GM12875 (cell line): ENCODE results near the gene SMPD2.
A peak's percentile ranks its signal among the peaks of the same experiment; 100 is the strongest.

Experiments used
- H3K4me3 ChIP-seq: one replicate; pipeline ENCODE4 v1.5.1; 2011; ENCODE audit warnings: low read depth, low read length, control low read depth
- TF ChIP-seq, protein P1 (sequence below): IDR thresholded peaks from 2 replicates; pipeline ENCODE4 v1.5.1; 2011; ENCODE audit warnings: low read depth, mild to moderate bottlenecking, control low read depth, inconsistent platforms, low read length, moderate library complexity, borderline replicate concordance; ENCODE audit not compliant: insufficient read depth

Gene SMPD2

DNA sequence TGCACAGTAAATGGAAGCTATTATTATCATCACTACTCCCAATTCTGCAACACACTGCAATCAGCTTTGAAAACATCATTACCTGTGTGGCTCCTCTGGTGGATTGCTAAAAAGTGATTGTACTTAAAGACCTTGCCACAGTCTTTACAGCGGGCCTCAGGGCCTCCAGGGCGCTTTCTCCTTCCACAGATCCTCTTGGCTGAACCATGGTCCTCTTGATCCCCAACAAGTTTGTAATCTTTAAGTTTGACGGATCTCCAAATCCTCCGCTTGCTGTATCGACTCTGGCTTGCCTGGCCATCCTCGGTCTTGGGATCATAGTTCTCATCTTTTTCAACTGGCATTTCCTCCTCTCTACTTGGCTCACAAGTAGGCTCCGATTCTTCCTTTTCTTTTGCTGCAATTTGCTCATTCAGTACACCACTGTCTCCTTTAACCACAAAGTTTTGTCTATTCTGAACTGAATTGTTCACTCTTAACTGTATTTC lies 40.5 kb downstream of the SMPD2 start:
- TF ChIP-seq, protein P1, sequence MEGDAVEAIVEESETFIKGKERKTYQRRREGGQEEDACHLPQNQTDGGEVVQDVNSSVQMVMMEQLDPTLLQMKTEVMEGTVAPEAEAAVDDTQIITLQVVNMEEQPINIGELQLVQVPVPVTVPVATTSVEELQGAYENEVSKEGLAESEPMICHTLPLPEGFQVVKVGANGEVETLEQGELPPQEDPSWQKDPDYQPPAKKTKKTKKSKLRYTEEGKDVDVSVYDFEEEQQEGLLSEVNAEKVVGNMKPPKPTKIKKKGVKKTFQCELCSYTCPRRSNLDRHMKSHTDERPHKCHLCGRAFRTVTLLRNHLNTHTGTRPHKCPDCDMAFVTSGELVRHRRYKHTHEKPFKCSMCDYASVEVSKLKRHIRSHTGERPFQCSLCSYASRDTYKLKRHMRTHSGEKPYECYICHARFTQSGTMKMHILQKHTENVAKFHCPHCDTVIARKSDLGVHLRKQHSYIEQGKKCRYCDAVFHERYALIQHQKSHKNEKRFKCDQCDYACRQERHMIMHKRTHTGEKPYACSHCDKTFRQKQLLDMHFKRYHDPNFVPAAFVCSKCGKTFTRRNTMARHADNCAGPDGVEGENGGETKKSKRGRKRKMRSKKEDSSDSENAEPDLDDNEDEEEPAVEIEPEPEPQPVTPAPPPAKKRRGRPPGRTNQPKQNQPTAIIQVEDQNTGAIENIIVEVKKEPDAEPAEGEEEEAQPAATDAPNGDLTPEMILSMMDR, result no peak
- no peak overlapping the region for H3K4me3 ChIP-seq

DNA sequence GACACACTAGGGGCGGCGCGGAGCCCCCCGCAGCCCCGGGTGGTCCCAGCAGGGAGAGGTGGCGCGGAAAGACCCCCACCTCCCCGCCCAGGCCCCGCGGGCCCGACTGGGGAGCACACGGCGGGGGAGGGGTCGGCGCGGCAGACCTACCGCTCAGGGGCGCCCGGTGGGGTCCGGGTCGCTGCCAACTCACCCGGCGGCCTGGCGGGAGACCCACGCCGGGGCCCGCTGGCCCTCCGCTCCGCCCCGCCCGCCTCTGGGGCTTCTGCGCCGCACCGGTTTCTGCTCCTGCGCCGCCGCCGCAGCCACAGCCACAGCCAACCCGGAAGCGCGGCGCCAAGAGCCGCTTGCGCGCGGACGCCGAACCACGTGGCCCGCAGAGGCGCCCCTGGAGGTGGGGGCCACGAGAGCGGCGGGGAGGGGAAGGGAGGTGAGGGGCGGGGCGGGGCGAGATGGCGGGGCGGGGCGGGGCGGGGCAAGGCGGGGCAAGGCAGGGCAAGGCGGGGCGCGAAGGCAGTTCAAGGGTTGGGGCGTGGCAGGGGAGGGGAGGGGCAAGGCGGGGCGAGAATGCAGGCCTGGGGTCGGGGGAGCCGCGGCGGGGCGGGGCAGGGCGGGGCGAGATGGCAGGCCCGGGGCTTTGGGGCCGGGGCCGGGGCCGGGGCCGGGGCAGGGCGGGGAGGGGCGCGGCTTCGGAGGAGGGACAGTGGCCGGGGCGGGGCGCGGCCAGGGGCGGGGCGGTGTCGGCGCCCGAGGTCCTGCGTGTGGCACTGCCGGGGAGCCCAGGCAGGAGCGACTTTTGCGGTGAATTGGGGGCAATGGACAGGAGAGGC lies 42.6 kb downstream of the SMPD2 start, which contains the start of gene ZBTB24:
Gene ZBTB24, minus strand, starts transcription at position 315 of the 830 bp plus-strand sequence. CDS start 1,193 bp downstream, outside the sequence.
- TF ChIP-seq, protein P1, result no peak

DNA sequence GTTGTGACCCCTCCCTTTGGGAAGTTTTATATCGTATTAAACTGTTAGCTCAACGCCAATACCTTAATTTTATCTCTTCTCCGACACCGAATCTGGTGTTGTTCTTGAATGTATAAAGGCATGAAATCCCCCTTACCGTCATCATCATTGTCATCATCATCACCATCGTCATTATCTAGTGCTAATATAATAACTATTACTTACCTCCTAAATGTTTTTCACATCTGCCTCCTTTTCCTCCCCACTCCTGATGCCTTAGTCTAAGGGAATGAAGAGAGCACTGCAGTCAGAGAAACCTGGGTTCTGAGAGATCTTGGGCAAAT lies 43.2 kb downstream of the SMPD2 start:
- peak overlapping the region; percentile 36 for H3K4me3 ChIP-seq
- TF ChIP-seq, protein P1, result no peak

More for the DNA sequence above, 42.6 kb downstream of the SMPD2 start, which contains the start of gene ZBTB24:
- peak within 1 kb of the TSS; percentile 79 for H3K4me3 ChIP-seq

DNA sequence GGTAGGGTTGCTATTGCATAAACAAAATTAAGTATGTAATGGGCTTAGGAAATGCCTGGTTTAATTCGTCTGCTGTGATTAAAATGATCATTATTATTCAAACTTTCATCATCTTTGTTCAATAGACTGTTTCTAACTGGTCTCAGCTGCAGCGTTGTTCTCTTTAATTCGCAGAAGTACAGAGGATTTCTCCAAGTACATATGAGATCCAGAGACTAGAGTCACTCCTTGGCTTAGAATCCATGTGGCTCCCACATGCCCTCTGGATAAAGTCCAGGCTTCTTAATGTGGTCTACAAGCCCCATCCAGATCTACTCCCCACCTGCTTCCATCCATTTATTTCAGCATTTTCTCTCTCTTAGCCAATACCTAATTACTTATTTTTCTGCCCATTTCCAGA lies 43.6 kb downstream of the SMPD2 start:
- no peak overlapping the region for H3K4me3 ChIP-seq
- TF ChIP-seq, protein P1, result no peak

DNA sequence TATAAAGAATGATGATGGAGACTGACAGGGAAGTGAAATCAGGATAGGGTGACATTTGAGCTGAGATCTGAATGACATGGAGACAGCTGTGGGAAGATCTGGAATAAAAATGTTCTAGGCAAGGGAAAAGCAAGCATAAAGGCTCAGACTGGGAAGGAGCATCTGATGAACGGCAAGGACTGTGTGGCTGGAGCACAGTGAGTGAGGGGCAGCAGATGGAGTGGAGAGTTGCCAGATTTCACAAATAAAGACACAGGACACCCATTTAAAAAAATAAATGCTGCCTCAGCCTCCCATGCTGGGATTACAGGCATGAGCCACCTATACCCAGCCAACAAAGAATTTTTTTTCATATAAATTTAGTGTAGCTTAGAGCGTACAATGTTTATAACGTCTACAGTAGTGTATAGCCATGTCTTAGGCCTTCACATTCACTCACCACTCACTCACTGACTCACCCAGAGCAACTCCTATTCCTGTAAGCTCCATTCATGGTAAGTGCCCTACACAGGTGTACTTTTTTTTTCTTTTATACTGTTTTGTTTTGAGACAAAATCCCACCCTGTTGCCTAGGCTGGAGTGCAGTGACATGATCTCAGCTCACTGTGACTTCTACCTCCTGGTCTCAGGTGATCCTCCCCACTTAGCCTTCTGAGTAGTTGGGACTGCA lies 44.9 kb downstream of the SMPD2 start:
- no peak overlapping the region for H3K4me3 ChIP-seq
- TF ChIP-seq, protein P1, result no peak

DNA sequence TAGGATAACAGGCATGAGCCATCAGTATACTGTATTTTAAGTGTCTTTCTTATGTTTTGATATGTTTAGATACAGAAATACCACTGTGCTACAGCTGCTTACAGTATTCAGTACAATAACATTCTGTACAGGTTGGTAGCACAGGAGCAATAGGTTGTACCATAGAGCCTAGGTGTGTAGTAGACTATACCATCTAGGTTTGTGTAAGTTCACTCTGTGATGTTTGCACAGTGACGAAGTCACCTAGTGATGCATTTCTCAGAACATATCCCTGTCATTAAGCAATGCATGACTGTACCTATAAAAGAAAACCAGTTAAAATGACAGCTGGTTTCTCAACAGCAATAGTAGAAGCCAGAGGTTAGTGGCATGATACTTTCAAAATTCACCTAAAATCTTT lies 45.5 kb downstream of the SMPD2 start:
- no peak overlapping the region for H3K4me3 ChIP-seq
- TF ChIP-seq, protein P1, result no peak
